K562 (cell line): ENCODE results near the gene SOWAHA. TPM values are rescaled to one million over a fixed set of nuclear protein-coding genes. Genes with fewer than 3 reads are reported as not detected.

Experiments
- ATAC-seq: fragments of 200-7000 bp; cut with Tn5 transposase; 3 replicates; pipeline ENCODE4 v1.9.1; 2020; ENCODE audit warnings: moderate library complexity
- BruUV-seq: library from RNA; stranded (reverse); fragments of 400-500 nt; replicated peaks from 2 replicates; lab custom pipeline; 2021; lab: Mats Ljungman, UMichigan
- CTCF ChIA-PET: fragments of 300-600 bp; formaldehyde crosslinking; extraction: SDS; loops from one replicate; lab custom pipeline; 2021; ENCODE audit warnings: low intra/inter-chr PET ratio; lab: Yijun Ruan, JAX
- POLR2A ChIA-PET: fragments of 300-600, 350-650 bp; sonication (Branson Sonifier 250); formaldehyde crosslinking; extraction: SDS; loops from one replicate; lab custom pipeline; 2021; ENCODE audit warnings: antibody characterized with exemption, inconsistent platforms; lab: Yijun Ruan, JAX
- DNase-seq, 4 experiments: peaks; one replicate each; pipeline versions ENCODE4 v3.0.0 to v3.0.0-alpha.2; 2011 to 2018; ENCODE audit warnings: low spot score in 3 of 4, mixed read lengths in 3 of 4; ENCODE audit errors: extremely low read depth in 1 of 4
- FAIRE-seq: peaks from 2 replicates; lab custom pipeline; 2011; peaks lifted over from hg19 to GRCh38; lab: Jason Lieb, UNC
- H2AFZ ChIP-seq: 2 replicates; pipeline ENCODE4 v1.6.0; 2011; ENCODE audit warnings: low read depth, low read length, control low read depth, inconsistent platforms
- H3K27ac ChIP-seq: fragments of 200-600 bp; 3 replicates; pipeline ENCODE4 v1.8.0; 2011; ENCODE audit warnings: low read depth, mild to moderate bottlenecking, control low read depth, inconsistent platforms, low read length, moderate library complexity, mixed read lengths; ENCODE audit errors: extremely low read depth
- H3K27me3 ChIP-seq, 2 experiments: fragments of 300-600 bp in 1 of 2; 2 replicates in 1 of 2; 3 replicates in 1 of 2; pipeline versions ENCODE4 v1.6.0 to v1.8.0; 2011; ENCODE audit warnings: inconsistent platforms in 2 of 2, low read length in 2 of 2, mild to moderate bottlenecking in 1 of 2, mixed read lengths in 1 of 2, moderate library complexity in 1 of 2; ENCODE audit not compliant: control insufficient read depth in 2 of 2, insufficient read depth in 2 of 2
- H3K36me3 ChIP-seq: fragments of 300-600 bp; 3 replicates; pipeline ENCODE4 v1.8.0; 2011; ENCODE audit warnings: mild to moderate bottlenecking, low read length, inconsistent platforms; ENCODE audit not compliant: control insufficient read depth, insufficient read depth
- H3K4me1 ChIP-seq, 2 experiments: fragments of 200-600 bp in 1 of 2; replicated peaks in 1 of 2; 2 replicates in 1 of 2; 3 replicates in 1 of 2; pipeline versions ENCODE4 v1.5.1 to v1.8.0; 2011; ENCODE audit warnings: inconsistent platforms in 2 of 2, low read length in 2 of 2, mild to moderate bottlenecking in 1 of 2, mixed read lengths in 1 of 2, moderate library complexity in 1 of 2; ENCODE audit not compliant: control insufficient read depth in 2 of 2, insufficient read depth in 2 of 2
- H3K4me2 ChIP-seq: 2 replicates; pipeline ENCODE4 v1.6.1; 2011; ENCODE audit warnings: low read length, control low read depth, inconsistent platforms, mixed read lengths; ENCODE audit not compliant: insufficient read depth
- H3K4me3 ChIP-seq: fragments of 200-600 bp; sonication (generic), shearing (Covaris generic); 2 replicates; pipeline ENCODE4 v1.5.1; 2016; ENCODE audit warnings: control low read depth, inconsistent platforms
- H3K79me2 ChIP-seq: fragments of 200-600 bp; 3 replicates; pipeline ENCODE4 v1.8.0; 2011; ENCODE audit warnings: low read length, inconsistent platforms; ENCODE audit not compliant: control insufficient read depth, insufficient read depth
- H3K9ac ChIP-seq, 2 experiments: 2 replicates each; pipeline versions ENCODE4 v1.6.0 to v1.6.1; 2011; ENCODE audit warnings: low read depth in 2 of 2, low read length in 2 of 2, control low read depth in 1 of 2, inconsistent platforms in 1 of 2, mild to moderate bottlenecking in 1 of 2, mixed read lengths in 1 of 2; ENCODE audit not compliant: insufficient read depth in 1 of 2
- H3K9me1 ChIP-seq: one replicate; pipeline ENCODE4 v1.6.0; 2011; ENCODE audit warnings: inconsistent platforms, mild to moderate bottlenecking, low read length, moderate library complexity; ENCODE audit not compliant: control insufficient read depth, insufficient read depth
- H3K9me3 ChIP-seq: replicated peaks from 2 replicates; pipeline ENCODE4 v1.5.1; 2011; ENCODE audit warnings: low read depth, low read length, inconsistent platforms; ENCODE audit not compliant: control insufficient read depth, insufficient read depth
- H4K20me1 ChIP-seq: replicated peaks from 2 replicates; pipeline ENCODE4 v1.6.1; 2011; ENCODE audit warnings: low read length, inconsistent platforms, mixed read lengths; ENCODE audit not compliant: control insufficient read depth, insufficient read depth
- CHCHD3 ChIP-seq: fragments of 250-450 bp; sonication (Bioruptor Pico); IDR thresholded peaks from 2 replicates; pipeline ENCODE4 v2.1.2; 2022; ENCODE audit warnings: mild to moderate bottlenecking
- HDAC1 ChIP-seq, 2 experiments: fragments of 450-650 bp; IDR thresholded peaks; 2 replicates each; pipeline ENCODE4 v1.6.1; 2016 to 2017; ENCODE audit warnings: inconsistent platforms in 1 of 2, mild to moderate bottlenecking in 1 of 2, moderate library complexity in 1 of 2
- HLTF ChIP-seq: fragments of 450-650 bp; IDR thresholded peaks from 2 replicates; pipeline ENCODE4 v1.6.1; 2016
- JUNB ChIP-seq: fragments of 450-650 bp; formaldehyde crosslinking; conservative IDR thresholded peaks from 2 replicates; pipeline ENCODE4 v1.4.0; 2020; ENCODE audit warnings: mild to moderate bottlenecking
- PHF8 ChIP-seq: fragments of 200-600 bp; sonication (generic); IDR thresholded peaks from 2 replicates; pipeline ENCODE4 v1.6.1; 2012; ENCODE audit warnings: mixed run types, mild to moderate bottlenecking, inconsistent platforms, low read length, moderate library complexity, borderline replicate concordance
- ZNF121 ChIP-seq: sonication (generic); formaldehyde crosslinking; conservative IDR thresholded peaks from 2 replicates; pipeline ENCODE4 v1.8.0; 2022; ENCODE audit warnings: missing genetic modification reagents
- WGBS: fragments of 100-300 bp; shearing (Covaris generic); methylation state at CpG from one replicate; pipeline ENCODE4 v1.1.6; 2016; ENCODE audit warnings: low coverage, mixed read lengths; ENCODE audit not compliant: insufficient coverage; ENCODE audit errors: missing lambda C conversion rate; 5-methylcytosine and 5-hydroxymethylcytosine counted together
- in situ Hi-C: fragments of 300-500 bp; cut with MboI; formaldehyde crosslinking; loops from 4 replicates; pipeline ENCODE4 v1.15.0; 2018; ENCODE audit warnings: inconsistent platforms, mixed read lengths
- intact Hi-C: fragments of 100-400 bp; cut with micrococcal nuclease; formaldehyde crosslinking; loops from 2 replicates; pipeline ENCODE4 v1.14.2; 2022
- polyA plus RNA-seq, 8 experiments: library from polyadenylated mRNA; depleted of rRNA in 4 of 8; stranded (reverse) in 5 of 8; unstranded in 3 of 8; fragments of >200 nt; fragmentation: Nextera tagmentation in 2 of 8; fragmentation: Illumina TruSeq in 1 of 8; extraction: Ambion mirVana in 2 of 8; extraction: Trizol in 1 of 8; gene quantifications; 2 replicates each; pipeline versions ENCODE4 v1.2.1 to v1.2.3, GENCODE V29; 2011 to 2014; ENCODE audit warnings: inconsistent platforms in 1 of 8, missing spikeins in 1 of 8
- total RNA-seq, 7 experiments: library from RNA; depleted of rRNA in 6 of 7; stranded (reverse); fragments of >200 nt in 6 of 7; fragmentation: Illumina TruSeq in 2 of 7; extraction: Trizol in 2 of 7; gene quantifications; 2 replicates each; pipeline versions ENCODE4 v1.2.1 to v1.2.3, GENCODE V29; 2011 to 2021; ENCODE audit warnings: low replicate concordance in 1 of 7
- TF ChIP-seq, protein P1 (sequence below): fragments of 250-450 bp; sonication (Bioruptor Pico); IDR thresholded peaks from 2 replicates; pipeline ENCODE4 v1.8.0; 2021; ENCODE audit warnings: borderline replicate concordance, mild to moderate bottlenecking, moderate library complexity; ENCODE audit not compliant: poor library complexity, severe bottlenecking
- TF ChIP-seq, protein P2 (sequence below): sonication (generic); formaldehyde crosslinking; IDR thresholded peaks from 2 replicates; pipeline ENCODE4 v1.8.1; 2023; ENCODE audit warnings: mild to moderate bottlenecking, missing genetic modification reagents
- TF ChIP-seq, protein P3 (sequence below): sonication (generic); formaldehyde crosslinking; IDR thresholded peaks from 2 replicates; pipeline ENCODE4 v1.8.0; 2022; ENCODE audit warnings: mild to moderate bottlenecking, missing genetic modification reagents, borderline replicate concordance

The SOWAHA gene
- total and polyA plus RNA-seq, 9 of the 15 experiments (the other 6 are each of a cell fraction or from before 2014, with no cell fraction given): not detected

DNA sequence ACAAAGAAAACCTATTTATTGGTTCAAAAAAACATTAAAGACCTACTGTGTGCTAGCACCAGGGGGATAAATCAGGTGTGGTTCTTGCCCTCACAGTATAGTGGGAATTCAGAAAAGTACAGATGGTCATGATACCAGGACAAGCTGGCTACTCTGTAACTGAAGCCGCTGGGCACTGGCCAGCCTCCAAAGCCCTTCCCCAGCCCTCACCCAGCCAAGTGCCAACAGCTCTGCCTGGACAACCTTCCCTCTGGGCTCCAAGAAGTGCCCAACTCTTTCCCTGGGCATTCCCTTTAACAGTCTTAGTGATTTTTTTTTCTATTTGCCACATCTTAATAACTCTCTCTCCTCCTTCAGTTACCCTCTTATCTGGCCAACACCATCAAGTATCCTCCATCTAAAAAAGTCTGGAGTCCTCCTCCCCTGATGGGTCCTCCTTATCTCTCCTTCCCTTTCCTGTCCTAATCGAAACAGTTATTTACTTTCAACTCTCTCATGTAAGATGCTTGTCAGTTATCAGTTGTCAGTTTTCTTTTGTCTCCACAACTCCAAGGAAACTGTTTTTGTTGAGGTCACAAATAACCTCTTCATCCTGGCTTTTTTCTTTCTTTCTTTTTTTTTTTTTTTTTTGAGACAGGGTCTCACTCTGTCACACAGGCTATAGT lies 22.8 kb upstream of the SOWAHA start:
- Histone ChIP-seq H3K4me1 (peaks cover 38 to 57% of the 10 kb centered on the region in 2 experiments), H3K27ac (no peak overlapping the region), H4K20me1 (no peaks in the 10 kb centered on the region), H3K27me3 (no peaks in the 10 kb centered on the region), H3K9ac (peak overlapping the region in 1 of 2 experiments; percentile 76; a peak in 1 of 4 replicates), H3K9me1 (no peaks in the 10 kb centered on the region), H3K36me3 (no peaks in the 10 kb centered on the region), H3K79me2 (no peaks in the 10 kb centered on the region), H3K4me3 (no peak overlapping the region), H3K4me2 (no peak overlapping the region; the same call in 1 of the 2 replicates), H3K9me3 (no peaks in the 10 kb centered on the region), H2AFZ (no peak overlapping the region)
- FAIRE-seq (no peak), DNase-seq (peak in 1 of 4 experiments; percentile 51), ATAC-seq (no peak)
- intact Hi-C loops (no loop called here), in situ Hi-C loops (no loop called here)
- BruUV-seq: no TSS peak
- ChIA-PET CTCF (no interaction called here), POLR2A (interaction anchor here (0.8 to 1.5 kb wide), 5 partner anchors 10 to 52 kb away, joined by 3 to 5 read pairs (median 4); partner anchors contain the start of gene KIF3A)
- WGBS: 19% methylated on average over 2 of the region's 2 CpGs
- no peak for TF ChIP-seq PHF8
- no peak for TF ChIP-seq HLTF
- TF ChIP-seq, protein P1, sequence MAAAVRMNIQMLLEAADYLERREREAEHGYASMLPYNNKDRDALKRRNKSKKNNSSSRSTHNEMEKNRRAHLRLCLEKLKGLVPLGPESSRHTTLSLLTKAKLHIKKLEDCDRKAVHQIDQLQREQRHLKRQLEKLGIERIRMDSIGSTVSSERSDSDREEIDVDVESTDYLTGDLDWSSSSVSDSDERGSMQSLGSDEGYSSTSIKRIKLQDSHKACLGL: no peak
- TF ChIP-seq, protein P2, sequence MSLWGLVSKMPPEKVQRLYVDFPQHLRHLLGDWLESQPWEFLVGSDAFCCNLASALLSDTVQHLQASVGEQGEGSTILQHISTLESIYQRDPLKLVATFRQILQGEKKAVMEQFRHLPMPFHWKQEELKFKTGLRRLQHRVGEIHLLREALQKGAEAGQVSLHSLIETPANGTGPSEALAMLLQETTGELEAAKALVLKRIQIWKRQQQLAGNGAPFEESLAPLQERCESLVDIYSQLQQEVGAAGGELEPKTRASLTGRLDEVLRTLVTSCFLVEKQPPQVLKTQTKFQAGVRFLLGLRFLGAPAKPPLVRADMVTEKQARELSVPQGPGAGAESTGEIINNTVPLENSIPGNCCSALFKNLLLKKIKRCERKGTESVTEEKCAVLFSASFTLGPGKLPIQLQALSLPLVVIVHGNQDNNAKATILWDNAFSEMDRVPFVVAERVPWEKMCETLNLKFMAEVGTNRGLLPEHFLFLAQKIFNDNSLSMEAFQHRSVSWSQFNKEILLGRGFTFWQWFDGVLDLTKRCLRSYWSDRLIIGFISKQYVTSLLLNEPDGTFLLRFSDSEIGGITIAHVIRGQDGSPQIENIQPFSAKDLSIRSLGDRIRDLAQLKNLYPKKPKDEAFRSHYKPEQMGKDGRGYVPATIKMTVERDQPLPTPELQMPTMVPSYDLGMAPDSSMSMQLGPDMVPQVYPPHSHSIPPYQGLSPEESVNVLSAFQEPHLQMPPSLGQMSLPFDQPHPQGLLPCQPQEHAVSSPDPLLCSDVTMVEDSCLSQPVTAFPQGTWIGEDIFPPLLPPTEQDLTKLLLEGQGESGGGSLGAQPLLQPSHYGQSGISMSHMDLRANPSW (CRISPR knock-in tag): no peak
- no peak for TF ChIP-seq CHCHD3 (CRISPR knock-in tag)
- peak; percentile 42 to 76; a peak in 2 of 4 replicates for TF ChIP-seq HDAC1 (IDR thresholded peaks at IDR 0.05)
- TF ChIP-seq, protein P3, sequence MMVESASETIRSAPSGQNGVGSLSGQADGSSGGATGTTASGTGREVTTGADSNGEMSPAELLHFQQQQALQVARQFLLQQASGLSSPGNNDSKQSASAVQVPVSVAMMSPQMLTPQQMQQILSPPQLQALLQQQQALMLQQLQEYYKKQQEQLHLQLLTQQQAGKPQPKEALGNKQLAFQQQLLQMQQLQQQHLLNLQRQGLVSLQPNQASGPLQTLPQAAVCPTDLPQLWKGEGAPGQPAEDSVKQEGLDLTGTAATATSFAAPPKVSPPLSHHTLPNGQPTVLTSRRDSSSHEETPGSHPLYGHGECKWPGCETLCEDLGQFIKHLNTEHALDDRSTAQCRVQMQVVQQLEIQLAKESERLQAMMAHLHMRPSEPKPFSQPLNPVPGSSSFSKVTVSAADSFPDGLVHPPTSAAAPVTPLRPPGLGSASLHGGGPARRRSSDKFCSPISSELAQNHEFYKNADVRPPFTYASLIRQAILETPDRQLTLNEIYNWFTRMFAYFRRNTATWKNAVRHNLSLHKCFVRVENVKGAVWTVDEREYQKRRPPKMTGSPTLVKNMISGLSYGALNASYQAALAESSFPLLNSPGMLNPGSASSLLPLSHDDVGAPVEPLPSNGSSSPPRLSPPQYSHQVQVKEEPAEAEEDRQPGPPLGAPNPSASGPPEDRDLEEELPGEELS (CRISPR knock-in tag): no peak
- TF ChIP-seq JUNB (CRISPR knock-in tag): no peak
- no peak for TF ChIP-seq ZNF121 (CRISPR knock-in tag)
